ENCODE measurements around the gene PLCXD1.
"Not testable (repeated sequence)": the region's sequence is repeated elsewhere in the genome, so short reads cannot be mapped to it uniquely, and the experiment has no call there.

PLCXD1 gene

DNA sequence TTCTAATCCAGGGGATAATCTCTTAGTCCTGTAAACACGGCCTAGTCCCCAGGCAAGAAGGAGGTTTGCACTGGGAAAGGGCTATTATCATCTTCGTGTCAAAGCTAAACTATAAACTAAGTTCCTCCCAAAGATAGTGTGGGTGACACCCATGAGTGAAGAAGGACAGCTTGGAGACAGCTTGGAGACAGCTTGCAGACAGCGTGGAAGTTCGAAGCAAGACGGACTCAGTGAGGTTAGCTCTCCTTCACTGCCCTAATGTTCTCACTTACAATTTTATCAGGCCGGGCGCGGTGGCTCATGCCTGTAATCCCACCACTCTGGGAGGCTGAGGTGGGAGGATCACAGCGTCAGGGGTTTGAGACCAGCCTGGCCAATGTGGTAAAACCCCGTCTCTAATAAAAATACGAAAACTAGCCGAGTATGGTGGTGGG, 19.2 kb upstream of the PLCXD1 start:
- H3K27me3 ChIP-seq (ENCODE audit: insufficient read depth, low read length) = peaks cover 5% of the 10 kb centered on the region; the same call in 1 of the 2 replicates
- H3K79me2 ChIP-seq (ENCODE audit: insufficient read depth, low read length) = no peaks in the 10 kb centered on the region
- H3K9me3 ChIP-seq (ENCODE audit: low read length) = no peaks in the 10 kb centered on the region
- no peak overlapping the region for H3K9ac ChIP-seq (ENCODE audit: low read length)
- H3K27ac ChIP-seq (ENCODE audit: low read depth, low read length, poor library complexity, severe bottlenecking) = no peak overlapping the region
- no peaks in the 10 kb centered on the region for H3F3A ChIP-seq (ENCODE audit: insufficient read depth, low read length)
- no peaks in the 10 kb centered on the region for H3K9me2 ChIP-seq (ENCODE audit: low read depth, low read length)
- H3K4me2 ChIP-seq (ENCODE audit: low read length) = no peak overlapping the region
- TF ChIP-seq, protein P1, sequence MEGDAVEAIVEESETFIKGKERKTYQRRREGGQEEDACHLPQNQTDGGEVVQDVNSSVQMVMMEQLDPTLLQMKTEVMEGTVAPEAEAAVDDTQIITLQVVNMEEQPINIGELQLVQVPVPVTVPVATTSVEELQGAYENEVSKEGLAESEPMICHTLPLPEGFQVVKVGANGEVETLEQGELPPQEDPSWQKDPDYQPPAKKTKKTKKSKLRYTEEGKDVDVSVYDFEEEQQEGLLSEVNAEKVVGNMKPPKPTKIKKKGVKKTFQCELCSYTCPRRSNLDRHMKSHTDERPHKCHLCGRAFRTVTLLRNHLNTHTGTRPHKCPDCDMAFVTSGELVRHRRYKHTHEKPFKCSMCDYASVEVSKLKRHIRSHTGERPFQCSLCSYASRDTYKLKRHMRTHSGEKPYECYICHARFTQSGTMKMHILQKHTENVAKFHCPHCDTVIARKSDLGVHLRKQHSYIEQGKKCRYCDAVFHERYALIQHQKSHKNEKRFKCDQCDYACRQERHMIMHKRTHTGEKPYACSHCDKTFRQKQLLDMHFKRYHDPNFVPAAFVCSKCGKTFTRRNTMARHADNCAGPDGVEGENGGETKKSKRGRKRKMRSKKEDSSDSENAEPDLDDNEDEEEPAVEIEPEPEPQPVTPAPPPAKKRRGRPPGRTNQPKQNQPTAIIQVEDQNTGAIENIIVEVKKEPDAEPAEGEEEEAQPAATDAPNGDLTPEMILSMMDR (IDR thresholded peaks at IDR 0.05; ENCODE audit: low read length) = no peak
- no peak for TF ChIP-seq EZH2 (IDR thresholded peaks at IDR 0.05; ENCODE audit: borderline replicate concordance, low read length)
- no peak overlapping the region for H3K4me3 ChIP-seq (ENCODE audit: low read depth, low read length, poor library complexity, severe bottlenecking)
- peaks cover 8% of the 10 kb centered on the region for H3K4me1 ChIP-seq (ENCODE audit: insufficient read depth, low read length, severe bottlenecking)
- no peak overlapping the region for H2AFZ ChIP-seq (ENCODE audit: low read length)
- H4K20me1 ChIP-seq (ENCODE audit: insufficient read depth, low read length) = no peaks in the 10 kb centered on the region
- H3K36me3 ChIP-seq (ENCODE audit: insufficient read depth, low read length) = no peaks in the 10 kb centered on the region

DNA sequence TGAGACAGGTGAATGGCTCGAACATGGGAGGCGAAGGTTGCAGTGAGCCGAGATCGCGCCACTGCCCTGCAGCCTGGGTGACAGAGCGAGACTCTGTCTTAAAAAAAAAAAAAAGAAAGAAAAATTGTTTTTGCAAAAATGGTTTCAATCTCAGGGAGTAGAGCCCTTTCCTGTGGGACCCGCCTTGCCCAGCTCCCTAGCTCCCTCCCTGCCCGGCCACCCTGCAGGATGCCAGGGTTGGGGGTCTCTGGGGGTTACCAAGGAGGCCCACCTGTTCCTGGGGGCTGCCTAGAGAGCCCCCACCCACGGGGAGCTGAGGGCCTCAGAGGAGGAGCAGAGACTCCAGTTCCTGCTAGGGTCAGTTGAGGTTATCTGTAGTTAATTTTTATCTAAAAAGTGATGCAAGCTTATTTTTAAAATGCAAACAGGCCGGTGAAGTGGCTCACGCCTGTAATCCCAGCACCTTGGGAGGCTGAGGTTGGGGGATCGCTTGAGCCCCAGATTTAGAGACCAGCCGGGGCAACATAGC, 18.7 kb upstream of the PLCXD1 start:
- TF ChIP-seq, protein P1 (IDR thresholded peaks at IDR 0.05; ENCODE audit: low read length) = no peak
- no peak for TF ChIP-seq EZH2 (IDR thresholded peaks at IDR 0.05; ENCODE audit: borderline replicate concordance, low read length)
- Histone ChIP-seq H3K36me3 (ENCODE audit: insufficient read depth, low read length) (no peaks in the 10 kb centered on the region), H3F3A (ENCODE audit: insufficient read depth, low read length) (no peaks in the 10 kb centered on the region), H3K27ac (ENCODE audit: low read depth, low read length, poor library complexity, severe bottlenecking) (no peak overlapping the region), H3K4me3 (ENCODE audit: low read depth, low read length, poor library complexity, severe bottlenecking) (no peak overlapping the region), H3K9ac (ENCODE audit: low read length) (no peak overlapping the region), H3K9me2 (ENCODE audit: low read depth, low read length) (no peaks in the 10 kb centered on the region), H3K4me2 (ENCODE audit: low read length) (no peak overlapping the region), H2AFZ (ENCODE audit: low read length) (no peak overlapping the region), H3K9me3 (ENCODE audit: low read length) (no peaks in the 10 kb centered on the region), H4K20me1 (ENCODE audit: insufficient read depth, low read length) (no peaks in the 10 kb centered on the region), H3K27me3 (ENCODE audit: insufficient read depth, low read length) (peaks cover 5% of the 10 kb centered on the region; the same call in 1 of the 2 replicates), H3K79me2 (ENCODE audit: insufficient read depth, low read length) (no peaks in the 10 kb centered on the region), H3K4me1 (ENCODE audit: insufficient read depth, low read length, severe bottlenecking) (peaks cover 8% of the 10 kb centered on the region)

GRCh38 chrX:264006-264405, 17.2 kb upstream of the PLCXD1 start:
- not testable (repeated sequence) for H3K4me1 ChIP-seq (ENCODE audit: insufficient read depth, low read length, severe bottlenecking); H2AFZ ChIP-seq (ENCODE audit: low read length); H3K4me2 ChIP-seq (ENCODE audit: low read length); H3K27me3 ChIP-seq (ENCODE audit: insufficient read depth, low read length); H3K9me2 ChIP-seq (ENCODE audit: low read depth, low read length); H3K9me3 ChIP-seq (ENCODE audit: low read length); H3K27ac ChIP-seq (ENCODE audit: low read depth, low read length, poor library complexity, severe bottlenecking); H3K4me3 ChIP-seq (ENCODE audit: low read depth, low read length, poor library complexity, severe bottlenecking); H3K79me2 ChIP-seq (ENCODE audit: insufficient read depth, low read length); H4K20me1 ChIP-seq (ENCODE audit: insufficient read depth, low read length); H3K9ac ChIP-seq (ENCODE audit: low read length); H3K36me3 ChIP-seq (ENCODE audit: insufficient read depth, low read length); H3F3A ChIP-seq (ENCODE audit: insufficient read depth, low read length)
